Spinal cord (tissue), 10 donors: ENCODE results near the gene CCNK. TPM values are rescaled to one million over a fixed set of nuclear protein-coding genes. Genes with fewer than 3 reads are reported as not detected.

Experiments
- DNase-seq, 6 donors: peaks; one replicate each; pipeline versions ENCODE4 v3.0.0 to v3.0.0-alpha.2; 2013 to 2015; ENCODE audit warnings: low spot score in 6 of 6, low read depth in 4 of 6
- H3K27ac ChIP-seq: one replicate; pipeline ENCODE4 v1.5.1; 2013; ENCODE audit warnings: low read depth, low read length, control low read depth
- H3K27me3 ChIP-seq: one replicate; pipeline ENCODE4 v1.6.1; 2013; ENCODE audit warnings: low read length; ENCODE audit not compliant: control insufficient read depth, insufficient read depth
- H3K36me3 ChIP-seq: one replicate; pipeline ENCODE4 v1.6.1; 2013; ENCODE audit warnings: low read length; ENCODE audit not compliant: control insufficient read depth, insufficient read depth
- H3K4me1 ChIP-seq: one replicate; pipeline ENCODE4 v1.6.1; 2013; ENCODE audit warnings: low read length; ENCODE audit not compliant: control insufficient read depth, insufficient read depth
- H3K4me3 ChIP-seq: one replicate; pipeline ENCODE4 v1.5.1; 2013; ENCODE audit warnings: low read depth, low read length, control low read depth
- H3K9me3 ChIP-seq: one replicate; pipeline ENCODE4 v1.6.1; 2013; ENCODE audit warnings: low read length; ENCODE audit not compliant: control insufficient read depth, insufficient read depth
- WGBS: methylation state at CpG from one replicate; pipeline ENCODE4 v1.1.5; 2013; ENCODE audit warnings: missing lambda C conversion rate; ENCODE audit not compliant: insufficient coverage; 5-methylcytosine and 5-hydroxymethylcytosine counted together
- polyA plus RNA-seq, 2 donors: library from polyadenylated mRNA; unstranded; fragments of 120-200 nt; gene quantifications; one replicate each; pipeline ENCODE4 v1.2.1, GENCODE V29; 2013; ENCODE audit not compliant: insufficient read length in 2 of 2
- total RNA-seq, 2 donors: library from RNA; depleted of rRNA in 1 of 2; stranded (reverse); fragments of 120-200 nt in 1 of 2; fragments of >200 nt in 1 of 2; gene quantifications; one replicate each; pipeline versions ENCODE4 v1.2.3 to v1.2.4, GENCODE V29; 2013 to 2014
- donor health status: healthy.

CCNK gene
- total and polyA plus RNA-seq, 4 donors = 25.7 to 49.0 (median 41.4) TPM

DNA sequence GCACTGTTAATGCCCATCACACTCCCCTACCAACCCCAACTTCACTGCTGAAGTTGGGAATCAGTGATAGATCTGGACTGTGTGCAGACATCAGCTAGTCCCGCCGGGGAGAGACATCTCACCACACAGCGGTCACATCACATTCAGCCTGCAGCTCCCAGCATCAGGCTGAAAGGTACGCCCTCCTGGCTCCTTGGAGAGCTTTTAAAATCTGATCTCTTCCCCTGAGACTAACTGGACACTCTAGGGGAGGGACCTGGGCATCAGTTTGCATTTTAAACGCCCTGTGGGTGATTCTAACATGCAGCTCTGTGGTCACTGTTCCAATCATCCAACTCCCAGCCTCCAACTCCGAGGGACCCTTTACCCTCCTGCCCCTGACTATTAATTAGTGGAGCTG is 64.4 kb downstream of the CCNK start:
- H3K27ac ChIP-seq = no peak overlapping the region
- H3K27me3 ChIP-seq = no peaks in the 10 kb centered on the region
- 71% methylated on average over 1 of the region's 6 CpGs for WGBS
- no peak for DNase-seq
- no peak overlapping the region for H3K4me3 ChIP-seq
- H3K4me1 ChIP-seq = peaks cover 67% of the 10 kb centered on the region
- H3K9me3 ChIP-seq = no peaks in the 10 kb centered on the region
- H3K36me3 ChIP-seq = peaks cover 4% of the 10 kb centered on the region

DNA sequence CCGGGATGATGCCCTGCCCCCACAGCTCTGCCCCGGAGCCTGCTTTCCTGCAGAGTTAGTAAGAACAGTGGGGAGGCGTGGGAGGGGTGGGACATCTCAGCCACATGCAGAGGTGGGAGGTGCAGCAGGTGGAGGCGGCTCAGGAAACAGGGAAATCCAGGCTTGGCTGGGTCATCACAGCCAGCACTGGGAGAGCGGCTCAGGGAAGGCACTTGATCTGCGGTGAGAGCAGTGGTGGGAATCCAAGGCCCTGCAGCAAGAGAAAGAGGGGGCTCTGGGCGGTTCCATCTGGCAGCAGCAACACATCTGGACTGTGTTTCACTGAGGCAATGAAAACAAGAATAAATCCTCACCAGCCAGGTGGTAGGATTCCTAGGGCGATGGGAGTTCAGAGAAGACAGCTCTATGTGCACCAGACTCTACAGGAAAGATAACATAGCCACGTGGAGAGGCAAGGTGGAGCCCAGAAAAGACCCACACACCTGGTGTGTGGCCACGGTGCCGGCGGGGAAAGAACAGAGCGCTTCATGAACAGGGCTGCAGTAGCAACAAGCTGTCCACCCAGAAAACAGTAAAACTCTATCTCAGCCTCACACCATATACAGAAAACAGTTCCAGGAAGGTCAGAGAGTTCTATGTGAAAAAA is 65.1 kb downstream of the CCNK start:
- peak in 1 of 6 donors; percentile 72 for DNase-seq
- Histone ChIP-seq H3K4me3 (no peak overlapping the region), H3K27me3 (no peaks in the 10 kb centered on the region), H3K9me3 (no peaks in the 10 kb centered on the region), H3K27ac (no peak overlapping the region), H3K4me1 (peaks cover 59% of the 10 kb centered on the region), H3K36me3 (peaks cover 4% of the 10 kb centered on the region)
- 44% methylated on average over 11 of the region's 13 CpGs for WGBS

DNA sequence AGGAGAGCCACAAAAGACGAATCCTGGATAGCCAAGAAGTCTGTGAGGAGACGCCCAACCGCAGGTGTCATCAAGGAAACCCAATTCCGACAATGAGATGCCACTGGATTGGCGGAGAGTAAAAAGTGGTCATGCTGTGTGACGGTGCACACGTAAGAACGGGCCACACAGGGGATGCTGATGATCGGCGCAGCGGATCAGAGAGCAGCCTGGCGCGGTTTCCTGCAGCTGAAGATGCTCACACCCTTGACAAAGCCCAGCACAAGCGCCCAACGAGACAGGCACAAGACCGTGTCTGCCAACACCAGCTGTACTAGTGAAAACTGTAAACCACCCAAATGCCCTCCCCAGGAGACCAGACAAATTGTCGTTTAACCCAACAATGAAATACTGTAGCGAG is 67.0 kb downstream of the CCNK start:
- peak in 2 of 6 donors; percentile 40 to 79 for DNase-seq

DNA sequence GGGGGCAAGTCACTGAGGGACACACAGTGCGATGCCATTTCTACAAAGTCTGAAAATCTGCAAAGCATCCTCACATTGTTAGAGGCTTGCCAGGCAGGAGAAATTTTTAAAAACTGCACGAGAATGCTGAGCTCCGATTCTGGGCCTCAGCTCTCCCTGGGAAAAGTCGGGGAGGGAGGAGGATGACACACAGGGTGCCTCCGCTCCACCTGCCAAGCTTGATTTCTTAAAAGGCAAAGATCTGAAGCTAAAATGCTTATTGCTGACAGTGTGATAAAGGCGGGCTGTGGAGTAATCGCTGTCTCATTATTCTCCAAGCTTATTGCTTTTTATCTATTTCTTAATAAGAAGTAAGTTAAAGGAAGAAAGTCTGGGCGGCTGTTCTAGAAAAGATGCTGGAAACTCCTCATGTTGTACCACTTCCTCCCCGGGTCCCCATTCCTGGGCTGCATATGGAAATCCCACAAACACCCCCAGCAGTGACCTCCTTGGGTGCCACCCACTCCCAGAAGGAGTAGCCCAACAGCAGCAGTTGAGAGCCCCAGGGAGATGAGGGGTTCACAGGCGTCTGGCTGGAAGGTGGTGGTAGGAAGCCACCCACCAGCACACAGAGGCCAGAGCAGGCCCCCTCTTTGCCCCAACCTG is 67.8 kb downstream of the CCNK start:
- Histone ChIP-seq H3K4me1 (peaks cover 52% of the 10 kb centered on the region), H3K9me3 (no peaks in the 10 kb centered on the region), H3K36me3 (no peaks in the 10 kb centered on the region), H3K27ac (no peak overlapping the region), H3K27me3 (no peaks in the 10 kb centered on the region), H3K4me3 (no peak overlapping the region)
- peak in 2 of 6 donors; percentile 48 to 70 for DNase-seq
- WGBS = 43% methylated on average over 4 of the region's 10 CpGs

More for the DNA sequence above, 67.0 kb downstream of the CCNK start:
- Histone ChIP-seq H3K27ac (no peak overlapping the region), H3K4me1 (peaks cover 47% of the 10 kb centered on the region), H3K27me3 (no peaks in the 10 kb centered on the region), H3K9me3 (no peaks in the 10 kb centered on the region), H3K36me3 (no peaks in the 10 kb centered on the region), H3K4me3 (no peak overlapping the region)
- 57% methylated on average over 13 of the region's 18 CpGs for WGBS

DNA sequence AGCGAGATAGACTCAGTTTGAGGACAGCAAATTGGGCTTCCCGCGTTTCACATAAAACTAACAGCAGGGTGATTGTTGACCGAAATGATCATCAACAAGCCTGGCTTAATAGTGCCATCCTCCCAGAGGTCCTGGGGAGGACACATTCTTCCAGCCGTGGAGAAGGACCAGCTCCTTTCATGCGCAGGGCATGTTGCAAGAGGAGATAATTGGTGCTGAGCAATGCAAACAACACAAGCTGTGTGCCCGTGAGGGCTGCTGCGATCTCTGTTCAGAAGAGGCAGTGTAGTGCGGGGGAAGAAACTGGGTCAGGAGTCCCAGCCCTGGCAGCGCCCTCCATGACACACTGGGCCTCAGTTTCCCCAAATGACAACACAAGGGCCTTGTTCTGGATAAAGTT is 68.5 kb downstream of the CCNK start:
- Histone ChIP-seq H3K4me1 (peaks cover 54% of the 10 kb centered on the region), H3K27me3 (no peaks in the 10 kb centered on the region), H3K36me3 (no peaks in the 10 kb centered on the region), H3K9me3 (no peaks in the 10 kb centered on the region), H3K27ac (no peak overlapping the region), H3K4me3 (no peak overlapping the region)
- WGBS = 58% methylated on average over 8 of the region's 10 CpGs
- DNase-seq = no peak

DNA sequence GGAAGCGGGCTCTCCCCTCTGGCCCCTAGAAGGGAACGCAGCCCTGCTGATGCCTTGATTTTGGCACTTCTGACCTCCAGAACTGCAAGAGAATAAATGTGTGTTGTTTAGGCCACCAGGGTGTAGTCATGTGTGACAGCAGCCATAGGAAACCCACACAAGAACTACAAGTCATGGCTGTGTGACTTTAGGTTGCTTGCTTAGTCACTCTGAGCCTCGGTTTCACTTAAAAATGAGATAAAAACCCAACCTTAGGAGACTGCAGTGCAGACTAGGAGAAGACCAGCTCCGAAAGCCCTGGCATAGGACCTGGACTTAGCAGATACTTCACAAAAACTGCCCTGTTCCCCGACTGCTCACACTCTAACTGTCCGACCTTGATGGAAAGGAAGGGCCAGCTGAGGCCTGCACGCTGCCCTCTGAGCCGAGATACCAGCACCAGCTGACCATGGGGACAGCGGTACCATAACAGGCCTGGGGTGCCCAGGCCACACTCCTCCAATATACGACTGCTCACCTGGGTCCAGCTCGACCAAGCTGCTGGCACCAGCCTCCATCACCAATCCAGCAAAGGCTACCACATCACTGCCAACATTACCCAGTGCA is 69.3 kb downstream of the CCNK start:
- no peak overlapping the region for H3K27ac ChIP-seq
- WGBS = 98% methylated on average over 10 of the region's 11 CpGs
- no peaks in the 10 kb centered on the region for H3K27me3 ChIP-seq
- H3K4me1 ChIP-seq = peaks cover 52% of the 10 kb centered on the region
- no peak for DNase-seq
- H3K9me3 ChIP-seq = no peaks in the 10 kb centered on the region
- no peak overlapping the region for H3K4me3 ChIP-seq
- no peaks in the 10 kb centered on the region for H3K36me3 ChIP-seq

DNA sequence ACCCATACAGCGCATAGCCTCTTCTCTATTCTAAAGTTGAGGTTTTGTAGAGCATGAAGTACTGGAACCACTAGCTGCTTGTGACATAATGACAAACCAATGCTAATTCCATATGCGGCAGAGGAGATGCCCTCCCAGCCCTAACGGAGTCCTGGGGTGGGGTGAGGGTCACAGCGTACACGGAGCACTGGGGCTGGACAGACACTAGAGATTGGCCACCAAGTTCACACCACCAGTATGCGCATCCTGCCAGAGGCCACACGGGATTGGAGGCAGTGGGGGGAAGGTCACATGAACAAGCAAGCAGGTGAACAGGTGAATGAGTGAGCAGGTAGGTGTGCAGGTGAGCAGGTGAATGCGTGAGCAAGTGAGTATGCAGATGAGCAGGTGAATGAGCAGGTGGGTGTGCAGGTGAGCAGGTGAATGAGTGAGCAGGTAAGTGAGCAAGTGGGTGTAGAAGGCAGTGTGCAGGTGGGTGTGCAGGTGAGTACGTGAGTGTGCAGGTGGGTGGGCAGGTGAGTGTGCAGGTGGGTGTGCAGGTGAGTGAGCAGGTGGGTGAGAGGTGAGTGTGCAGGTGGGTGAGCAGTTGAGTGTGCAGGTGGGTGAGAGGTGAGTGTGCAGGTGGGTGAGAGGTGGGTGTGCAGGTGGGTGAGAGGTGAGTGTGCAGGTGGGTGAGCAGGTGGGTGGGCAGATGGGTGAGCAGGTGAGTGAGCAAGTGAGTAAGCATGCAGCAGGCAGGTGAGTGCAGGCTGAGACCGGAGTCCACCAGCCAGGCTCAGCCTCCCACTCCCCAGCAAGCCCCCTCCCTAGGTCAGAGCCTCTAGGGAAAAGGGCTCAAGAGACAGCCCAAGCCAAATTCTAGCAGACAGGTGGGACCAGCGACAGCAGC is 70.1 kb downstream of the CCNK start:
- 74% methylated on average over 9 of the region's 11 CpGs for WGBS
- H3K27ac ChIP-seq = no peak overlapping the region
- H3K36me3 ChIP-seq = no peaks in the 10 kb centered on the region
- H3K27me3 ChIP-seq = no peaks in the 10 kb centered on the region
- no peak overlapping the region for H3K4me3 ChIP-seq
- DNase-seq = no peak
- H3K9me3 ChIP-seq = no peaks in the 10 kb centered on the region
- H3K4me1 ChIP-seq = peaks cover 44% of the 10 kb centered on the region

DNA sequence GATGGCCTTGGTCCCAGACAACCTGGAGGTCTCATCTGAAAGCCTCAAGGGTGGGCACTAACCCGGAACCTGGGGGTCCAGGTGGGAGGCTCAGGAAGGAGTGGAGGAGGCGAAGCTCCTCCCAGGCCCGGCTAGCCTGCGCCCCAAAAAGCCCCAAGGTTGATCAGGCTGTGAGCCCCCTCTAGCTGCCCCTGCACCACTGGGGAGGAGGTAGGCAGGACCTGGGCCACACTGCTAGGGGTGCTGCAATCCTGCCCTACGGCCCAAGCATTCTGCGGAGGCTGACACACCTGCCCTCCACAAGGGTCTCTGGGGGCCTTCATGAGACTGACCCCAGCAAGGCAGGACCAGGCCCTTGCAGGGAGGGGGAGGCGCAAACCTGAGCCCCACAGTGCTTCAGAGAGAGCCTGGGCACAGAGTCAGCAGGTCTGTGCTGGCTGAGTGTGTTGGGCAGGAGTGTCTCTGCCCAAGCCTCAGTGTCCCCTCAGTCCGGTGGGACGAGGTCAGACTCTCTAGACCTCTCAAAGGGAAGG is 70.9 kb downstream of the CCNK start:
- H3K27ac ChIP-seq = no peak overlapping the region
- DNase-seq = no peak
- 94% methylated on average over 9 of the region's 9 CpGs for WGBS
- no peaks in the 10 kb centered on the region for H3K36me3 ChIP-seq
- H3K4me3 ChIP-seq = no peak overlapping the region
- no peaks in the 10 kb centered on the region for H3K9me3 ChIP-seq
- H3K27me3 ChIP-seq = no peaks in the 10 kb centered on the region
- peaks cover 39% of the 10 kb centered on the region for H3K4me1 ChIP-seq

DNA sequence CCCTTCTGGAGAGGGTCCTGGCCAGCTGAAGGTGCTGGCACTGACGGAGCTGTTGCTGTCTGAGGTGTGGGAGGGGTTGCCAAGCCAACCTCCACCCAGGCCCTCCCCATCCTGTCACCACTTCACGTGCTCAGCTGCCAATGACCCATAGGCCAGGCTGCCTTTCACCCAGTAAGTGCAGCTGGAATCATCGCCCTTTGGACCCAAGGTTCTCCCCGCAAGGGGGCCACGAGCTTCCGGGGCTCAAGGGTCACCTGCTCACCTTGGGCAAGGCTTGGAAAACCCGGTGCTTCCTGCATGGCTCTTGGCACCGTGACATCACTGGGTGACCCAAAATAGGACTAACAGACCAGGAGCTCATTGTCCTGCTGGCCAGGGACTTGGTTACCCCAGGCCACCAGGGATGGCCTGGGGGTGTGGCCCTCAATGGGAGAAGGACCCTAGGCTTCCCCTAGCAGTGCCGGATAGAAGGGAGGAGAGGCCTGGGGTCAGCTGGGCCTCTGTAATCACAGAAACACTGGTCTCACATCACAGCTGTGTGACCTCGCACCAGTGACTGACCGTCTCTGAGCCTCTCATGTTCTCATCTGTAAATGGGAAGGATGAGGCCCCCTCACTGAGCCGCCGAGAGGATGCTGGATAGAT is 71.5 kb downstream of the CCNK start:
- DNase-seq = no peak
- 83% methylated on average over 9 of the region's 13 CpGs for WGBS
- H3K36me3 ChIP-seq = no peaks in the 10 kb centered on the region
- no peak overlapping the region for H3K27ac ChIP-seq
- peaks cover 39% of the 10 kb centered on the region for H3K4me1 ChIP-seq
- no peaks in the 10 kb centered on the region for H3K27me3 ChIP-seq
- H3K9me3 ChIP-seq = no peaks in the 10 kb centered on the region
- no peak overlapping the region for H3K4me3 ChIP-seq
